Progenitor cell of endocrine pancreas (in vitro differentiated cells): ENCODE measurements around the gene IFIT1. TPM values are rescaled to one million over a fixed set of nuclear protein-coding genes. Genes with fewer than 3 reads are reported as not detected.
"Not testable (repeated sequence)": the region's sequence is repeated elsewhere in the genome, so short reads cannot be mapped to it uniquely, and the experiment has no call there.

Experiments used
- DNase-seq: peaks from one replicate; pipeline ENCODE4 v3.0.0; 2021; ENCODE audit warnings: low spot score; ENCODE audit not compliant: unreplicated experiment
- H3K27ac Mint-ChIP-seq: 2 replicates; pipeline ENCODE4 v1.8.0; 2021; ENCODE audit warnings: mild to moderate bottlenecking, moderate library complexity, mixed read lengths
- H3K27me3 Mint-ChIP-seq: 2 replicates; pipeline ENCODE4 v1.8.0; 2021; ENCODE audit warnings: mixed read lengths
- H3K36me3 Mint-ChIP-seq: 2 replicates; pipeline ENCODE4 v1.8.0; 2022; ENCODE audit warnings: mixed read lengths; ENCODE audit not compliant: insufficient read depth
- H3K4me1 Mint-ChIP-seq: 2 replicates; pipeline ENCODE4 v1.8.0; 2021; ENCODE audit warnings: low read depth, mixed read lengths
- H3K4me3 Mint-ChIP-seq: 2 replicates; pipeline ENCODE4 v1.8.0; 2021; ENCODE audit warnings: low read depth, mild to moderate bottlenecking, moderate library complexity, mixed read lengths
- H3K9me3 Mint-ChIP-seq: 2 replicates; pipeline ENCODE4 v1.8.0; 2021; ENCODE audit warnings: low read depth, mixed read lengths
- CTCF ChIP-seq: fragments of 200-600 bp; sonication (generic); IDR thresholded peaks from one replicate; pipeline ENCODE4 v1.5.0; 2021; ENCODE audit warnings: antibody characterized with exemption, mild to moderate bottlenecking; ENCODE audit not compliant: unreplicated experiment
- total RNA-seq: library from RNA; stranded (reverse); gene quantifications from 2 replicates; pipeline ENCODE4 v1.2.1, GENCODE V29; 2021

Gene IFIT1
- total RNA-seq, 1 donor from 2014 or later: 0.34 TPM

- DNase-seq: no peak
- peaks cover 6% of the 10 kb centered on the region for H3K27me3 Mint-ChIP-seq
- no peak for TF ChIP-seq CTCF
- H3K36me3 Mint-ChIP-seq: peaks cover 2% of the 10 kb centered on the region
- H3K9me3 Mint-ChIP-seq: no peaks in the 10 kb centered on the region
- H3K4me1 Mint-ChIP-seq: peaks cover 5% of the 10 kb centered on the region
- H3K27ac Mint-ChIP-seq: no peak overlapping the region
- no peak overlapping the region for H3K4me3 Mint-ChIP-seq
These were observed 39.6 kb downstream of the IFIT1 start for GRCh38 chr10:89431977-89432376.

- Mint-ChIP-seq H3K4me3 (no peak overlapping the region), H3K36me3 (peaks cover 4% of the 10 kb centered on the region), H3K4me1 (no peaks in the 10 kb centered on the region), H3K27me3 (no peaks in the 10 kb centered on the region), H3K9me3 (peaks cover under 1% of the 10 kb centered on the region), H3K27ac (no peak overlapping the region)
- no peak for TF ChIP-seq CTCF
- no peak for DNase-seq
These were observed 46.1 kb downstream of the IFIT1 start for GRCh38 chr10:89438525-89438924.

GRCh38 chr10:89440226-89441009 is 48.0 kb downstream of the IFIT1 start:
- no peak overlapping the region for H3K27ac Mint-ChIP-seq
- peaks cover 4% of the 10 kb centered on the region for H3K9me3 Mint-ChIP-seq
- peaks cover 12% of the 10 kb centered on the region for H3K36me3 Mint-ChIP-seq
- no peaks in the 10 kb centered on the region for H3K4me1 Mint-ChIP-seq
- no peak for DNase-seq
- TF ChIP-seq CTCF: no peak
- no peaks in the 10 kb centered on the region for H3K27me3 Mint-ChIP-seq
- H3K4me3 Mint-ChIP-seq: no peak overlapping the region

GRCh38 chr10:89442289-89442688 is 49.9 kb downstream of the IFIT1 start:
- no peak overlapping the region for H3K4me3 Mint-ChIP-seq
- no peak for TF ChIP-seq CTCF
- peaks cover under 1% of the 10 kb centered on the region for H3K27me3 Mint-ChIP-seq
- no peak overlapping the region for H3K27ac Mint-ChIP-seq
- no peaks in the 10 kb centered on the region for H3K4me1 Mint-ChIP-seq
- H3K9me3 Mint-ChIP-seq: peaks cover 19% of the 10 kb centered on the region
- no peak for DNase-seq
- peaks cover 27% of the 10 kb centered on the region for H3K36me3 Mint-ChIP-seq

- not testable (repeated sequence) for H3K4me1 Mint-ChIP-seq, H3K27ac Mint-ChIP-seq, DNase-seq, H3K27me3 Mint-ChIP-seq, H3K4me3 Mint-ChIP-seq
- peaks cover 23% of the 10 kb centered on the region for H3K9me3 Mint-ChIP-seq
- peaks cover 32% of the 10 kb centered on the region for H3K36me3 Mint-ChIP-seq
These were observed 52.4 kb downstream of the IFIT1 start for GRCh38 chr10:89444819-89445218.

GRCh38 chr10:89450901-89451300 is 58.5 kb downstream of the IFIT1 start:
- Mint-ChIP-seq H3K36me3 (peaks cover 17% of the 10 kb centered on the region), H3K4me1 (peaks cover 5% of the 10 kb centered on the region), H3K27me3 (peaks cover 3% of the 10 kb centered on the region), H3K27ac (peak overlapping the region; percentile 61), H3K9me3 (peaks cover 15% of the 10 kb centered on the region), H3K4me3 (no peak overlapping the region)
- no peak for DNase-seq
- no peak for TF ChIP-seq CTCF
